Smooth muscle cell (in vitro differentiated cells): ENCODE data around the gene ZNF366. TPM values are rescaled to one million over a fixed set of nuclear protein-coding genes. Genes with fewer than 3 reads are reported as not detected.
A peak's percentile ranks its signal among the peaks of the same experiment; 100 is the strongest.

Experiments used
- DNase-seq: peaks from one replicate; lab custom pipeline; 2025; ENCODE audit not compliant: unreplicated experiment; lab: John Stamatoyannopoulos, UW
- H2AFZ ChIP-seq: fragments of 200-600 bp; sonication (generic); 2 replicates; pipeline ENCODE4 v1.6.0; 2016; ENCODE audit warnings: antibody characterized with exemption, low read depth, mild to moderate bottlenecking
- H3F3A ChIP-seq: fragments of 200-600 bp; sonication (generic); 2 replicates; pipeline ENCODE4 v1.6.0; 2017; ENCODE audit warnings: antibody characterized with exemption, low read depth
- H3K27ac ChIP-seq: fragments of 200-600 bp; sonication (generic); 2 replicates; pipeline ENCODE4 v1.5.1; 2016; ENCODE audit warnings: low read depth, mild to moderate bottlenecking
- H3K27me3 ChIP-seq: fragments of 200-600 bp; sonication (generic); 2 replicates; pipeline ENCODE4 v1.6.1; 2016; ENCODE audit warnings: low read depth, mild to moderate bottlenecking
- H3K36me3 ChIP-seq: fragments of 200-600 bp; sonication (generic); 2 replicates; pipeline ENCODE4 v1.5.1; 2016; ENCODE audit warnings: low read depth
- H3K4me1 ChIP-seq: fragments of 200-600 bp; sonication (generic); 2 replicates; pipeline ENCODE4 v1.5.1; 2016; ENCODE audit warnings: low read depth
- H3K4me2 ChIP-seq: fragments of 200-600 bp; sonication (generic); 2 replicates; pipeline ENCODE4 v1.6.0; 2016; ENCODE audit warnings: mild to moderate bottlenecking
- H3K4me3 ChIP-seq: fragments of 200-600 bp; sonication (generic); 2 replicates; pipeline ENCODE4 v1.5.1; 2016; ENCODE audit warnings: mild to moderate bottlenecking
- H3K79me2 ChIP-seq: fragments of 200-600 bp; sonication (generic); 2 replicates; pipeline ENCODE4 v1.6.0; 2016; ENCODE audit warnings: low read depth, mild to moderate bottlenecking
- H3K9ac ChIP-seq: fragments of 200-600 bp; sonication (generic); 2 replicates; pipeline ENCODE4 v1.6.0; 2016; ENCODE audit warnings: low read depth
- H3K9me3 ChIP-seq: fragments of 200-600 bp; sonication (generic); replicated peaks from 2 replicates; pipeline ENCODE4 v1.5.1; 2016; ENCODE audit warnings: low read depth
- H4K20me1 ChIP-seq: fragments of 200-600 bp; sonication (generic); 2 replicates; pipeline ENCODE4 v1.6.0; 2016; ENCODE audit warnings: low read depth
- CTCF ChIP-seq: fragments of 200-600 bp; sonication (generic); IDR thresholded peaks from 2 replicates; pipeline ENCODE4 v1.5.1; 2017; ENCODE audit warnings: borderline replicate concordance, mild to moderate bottlenecking, antibody characterized with exemption; ENCODE audit not compliant: insufficient read depth, poor library complexity, severe bottlenecking
- WGBS: methylation state at CpG from one replicate; pipeline ENCODE4 v1.1.7; 2016; ENCODE audit warnings: low lambda C conversion rate; 5-methylcytosine and 5-hydroxymethylcytosine counted together
- polyA plus RNA-seq: library from polyadenylated mRNA; unstranded; fragments of >200 nt; fragmentation: Nextera tagmentation; extraction: Ambion mirVana; gene quantifications from 2 replicates; pipeline ENCODE4 v1.2.1, GENCODE V29; 2016
- total RNA-seq: library from RNA; depleted of rRNA; stranded (reverse); fragments of >200 nt; gene quantifications from 2 replicates; pipeline ENCODE4 v1.2.3, GENCODE V29; 2014

Gene ZNF366
- not detected in 2 replicates for total RNA-seq
- not detected in 2 replicates for polyA plus RNA-seq

GRCh38 chr5:72507231-72507906, at the start of gene ZNF366:
Gene ZNF366 (minus strand): TSS chr5:72507410. CDS start chr5:72461496, 45,914 bp downstream.
- no peak for TF ChIP-seq CTCF
- no peaks in the 10 kb centered on the region for H3K9me3 ChIP-seq
- H3K27ac ChIP-seq: no peak within 1 kb of the TSS
- H3K4me1 ChIP-seq: peaks cover 5% of the 10 kb centered on the region
- H3K27me3 ChIP-seq: no peaks in the 10 kb centered on the region
- 53% methylated on average over 9 of the region's 9 CpGs for WGBS
- H3K4me2 ChIP-seq: peak within 1 kb of the TSS; percentile 48
- no peaks in the 10 kb centered on the region for H3K79me2 ChIP-seq
- H4K20me1 ChIP-seq: no peaks in the 10 kb centered on the region
- H3F3A ChIP-seq: peaks cover 6% of the 10 kb centered on the region
- DNase-seq: no peak
- H3K9ac ChIP-seq: no peak within 1 kb of the TSS
- no peaks in the 10 kb centered on the region for H3K36me3 ChIP-seq
- no peak within 1 kb of the TSS for H3K4me3 ChIP-seq
- H2AFZ ChIP-seq: peak within 1 kb of the TSS; percentile 26

GRCh38 chr5:72556351-72557166, 49.3 kb upstream of the ZNF366 start:
- H3F3A ChIP-seq: peaks cover 9% of the 10 kb centered on the region
- peak; percentile 62 for DNase-seq
- H3K79me2 ChIP-seq: no peaks in the 10 kb centered on the region
- H3K4me1 ChIP-seq: peaks cover 19% of the 10 kb centered on the region
- H3K4me2 ChIP-seq: peak overlapping the region; percentile 89
- H3K9me3 ChIP-seq: no peaks in the 10 kb centered on the region
- peak overlapping the region; percentile 91 for H3K9ac ChIP-seq
- no peaks in the 10 kb centered on the region for H4K20me1 ChIP-seq
- H2AFZ ChIP-seq: peak overlapping the region; percentile 92
- no peaks in the 10 kb centered on the region for H3K36me3 ChIP-seq
- 3% methylated on average over 40 of the region's 42 CpGs for WGBS
- peak; percentile 36 for TF ChIP-seq CTCF
- peak overlapping the region; percentile 50 for H3K4me3 ChIP-seq
- H3K27me3 ChIP-seq: no peaks in the 10 kb centered on the region
- peak overlapping the region; percentile 90 for H3K27ac ChIP-seq

- no peak for DNase-seq
- Histone ChIP-seq H3K4me1 (peaks cover 19% of the 10 kb centered on the region), H3K36me3 (no peaks in the 10 kb centered on the region), H3K9me3 (no peaks in the 10 kb centered on the region), H3K79me2 (no peaks in the 10 kb centered on the region), H4K20me1 (no peaks in the 10 kb centered on the region), H3K9ac (peak overlapping the region; percentile 91), H3F3A (peaks cover 9% of the 10 kb centered on the region), H2AFZ (peak overlapping the region; percentile 92), H3K27ac (peak overlapping the region; percentile 90), H3K4me3 (peak overlapping the region; percentile 50), H3K4me2 (peak overlapping the region; percentile 89), H3K27me3 (no peaks in the 10 kb centered on the region)
- TF ChIP-seq CTCF: no peak
- 19% methylated on average over 1 of the region's 1 CpG for WGBS
Observed at GRCh38 chr5:72555871-72556270, 48.7 kb upstream of the ZNF366 start.
